H1 (cell line): Measurements from ENCODE around the gene TMEM51. TPM values are rescaled to one million over a fixed set of nuclear protein-coding genes. Genes with fewer than 3 reads are reported as not detected.

Experiments used
- CTCF ChIA-PET: fragments of 300-600 bp; sonication (Branson Sonifier 250); formaldehyde crosslinking; loops from one replicate; lab custom pipeline; 2021; ENCODE audit not compliant: partially characterized antibody; lab: Charles Lee
- POLR2A ChIA-PET: fragments of 300-600 bp; sonication (Branson Sonifier 250); formaldehyde crosslinking; loops from one replicate; lab custom pipeline; 2021; ENCODE audit warnings: inconsistent platforms; ENCODE audit not compliant: partially characterized antibody; lab: Charles Lee
- DNase-seq, 2 experiments: peaks; one replicate each; pipeline versions ENCODE4 v3.0.0 to v3.0.0-alpha.2; 2010 to 2022; ENCODE audit warnings: low spot score in 2 of 2, low read depth in 1 of 2, mixed read lengths in 1 of 2
- FAIRE-seq: peaks from 2 replicates; lab custom pipeline; 2011; peaks lifted over from hg19 to GRCh38; lab: Jason Lieb, UNC
- H2AFZ ChIP-seq: 2 replicates; pipeline ENCODE4 v1.8.1; 2012; ENCODE audit warnings: low read length, inconsistent platforms
- H2AK5ac ChIP-seq: 2 replicates; pipeline ENCODE4 v1.6.1; 2013; ENCODE audit warnings: low read depth, low read length
- H2BK120ac ChIP-seq: replicated peaks from 2 replicates; pipeline ENCODE3; 2013; ENCODE audit warnings: low read depth, low read length, inconsistent platforms
- H2BK12ac ChIP-seq: 2 replicates; pipeline ENCODE4 v1.6.1; 2013; ENCODE audit warnings: low read depth, low read length
- H2BK15ac ChIP-seq: 2 replicates; pipeline ENCODE4 v1.6.1; 2013; ENCODE audit warnings: low read length
- H2BK20ac ChIP-seq: 2 replicates; pipeline ENCODE4 v1.6.1; 2013; ENCODE audit warnings: low read length
- H2BK5ac ChIP-seq: 2 replicates; pipeline ENCODE4 v1.6.1; 2013; ENCODE audit warnings: low read depth, low read length
- H3K14ac ChIP-seq: 2 replicates; pipeline ENCODE4 v1.6.1; 2013; ENCODE audit warnings: inconsistent platforms; ENCODE audit not compliant: insufficient read length
- H3K18ac ChIP-seq: 2 replicates; pipeline ENCODE4 v1.6.1; 2013; ENCODE audit warnings: low read length; ENCODE audit errors: extremely low read depth
- H3K23ac ChIP-seq: 2 replicates; pipeline ENCODE4 v1.6.1; 2013; ENCODE audit warnings: inconsistent platforms; ENCODE audit not compliant: insufficient read length
- H3K23me2 ChIP-seq: 2 replicates; pipeline ENCODE4 v1.6.1; 2013; ENCODE audit warnings: low read depth, low read length
- H3K27ac ChIP-seq: 2 replicates; pipeline ENCODE4 v1.6.1; 2011; ENCODE audit warnings: low read depth, low read length, inconsistent platforms
- H3K27me3 ChIP-seq, 4 experiments: replicated peaks in 1 of 4; 1 replicate in 1 of 4; 2 replicates in 3 of 4; pipeline versions ENCODE4 v1.6.1 to v1.8.1; 2011 to 2013; ENCODE audit warnings: low read length in 3 of 4, mild to moderate bottlenecking in 3 of 4, inconsistent platforms in 2 of 4, mixed read lengths in 2 of 4, moderate library complexity in 1 of 4; ENCODE audit not compliant: control insufficient read depth in 3 of 4, insufficient read depth in 3 of 4; ENCODE audit errors: extremely low read depth in 1 of 4
- H3K36me3 ChIP-seq, 4 experiments: 2 replicates each; pipeline versions ENCODE4 v1.6.1 to v1.8.1; 2011 to 2013; ENCODE audit warnings: mild to moderate bottlenecking in 4 of 4, low read length in 3 of 4, moderate library complexity in 2 of 4, control low read depth in 1 of 4, inconsistent platforms in 1 of 4; ENCODE audit not compliant: insufficient read depth in 4 of 4, control insufficient read depth in 2 of 4
- H3K4ac ChIP-seq: replicated peaks from 2 replicates; pipeline ENCODE3; 2013; ENCODE audit warnings: low read length, low read depth, mixed read lengths, inconsistent platforms; ENCODE audit not compliant: insufficient read length
- H3K4me1 ChIP-seq, 4 experiments: replicated peaks in 1 of 4; 1 replicate in 1 of 4; 2 replicates in 3 of 4; pipeline versions ENCODE4 v1.6.1 to v1.8.1; 2011 to 2013; ENCODE audit warnings: low read length in 3 of 4, inconsistent platforms in 2 of 4, mixed read lengths in 1 of 4; ENCODE audit not compliant: insufficient read depth in 4 of 4, control insufficient read depth in 3 of 4
- H3K4me2 ChIP-seq, 2 experiments: 2 replicates each; pipeline versions ENCODE4 v1.6.1 to v1.8.1; 2011 to 2013; ENCODE audit warnings: low read depth in 2 of 2, low read length in 2 of 2, control low read depth in 1 of 2, inconsistent platforms in 1 of 2, mild to moderate bottlenecking in 1 of 2; ENCODE audit not compliant: insufficient read depth in 1 of 2
- H3K4me3 ChIP-seq, 4 experiments: fragments of 200-600, 300-600 bp in 1 of 4; sonication (generic), shearing (Covaris generic), sonication (Bioruptor Twin) in 1 of 4; 2 replicates each; pipeline versions ENCODE4 v1.5.1 to v1.8.1; 2011 to 2016; ENCODE audit warnings: low read length in 4 of 4, low read depth in 3 of 4, control low read depth in 2 of 4, inconsistent platforms in 2 of 4, mild to moderate bottlenecking in 2 of 4, mixed read lengths in 1 of 4, moderate library complexity in 1 of 4; ENCODE audit not compliant: insufficient read depth in 2 of 4; ENCODE audit errors: extremely low read depth in 1 of 4
- H3K56ac ChIP-seq: replicated peaks from 2 replicates; pipeline ENCODE3; 2013; ENCODE audit warnings: low read depth, mild to moderate bottlenecking, mixed read lengths, low read length, inconsistent platforms; ENCODE audit not compliant: insufficient read length
- H3K79me1 ChIP-seq: 2 replicates; pipeline ENCODE4 v1.6.1; 2013; ENCODE audit warnings: low read depth, low read length, control low read depth
- H3K79me2 ChIP-seq, 2 experiments: 2 replicates each; pipeline versions ENCODE4 v1.6.1 to v1.8.1; 2012 to 2013; ENCODE audit warnings: low read length in 2 of 2, mild to moderate bottlenecking in 2 of 2, inconsistent platforms in 1 of 2; ENCODE audit not compliant: insufficient read depth in 2 of 2, control insufficient read depth in 1 of 2
- H3K9ac ChIP-seq, 4 experiments: replicated peaks in 1 of 4; 1 replicate in 1 of 4; 2 replicates in 3 of 4; pipeline versions ENCODE4 v1.6.1 to v1.8.1; 2011 to 2013; ENCODE audit warnings: low read depth in 3 of 4, low read length in 3 of 4, control low read depth in 2 of 4, mild to moderate bottlenecking in 2 of 4, moderate library complexity in 2 of 4, inconsistent platforms in 1 of 4; ENCODE audit errors: extremely low read depth in 1 of 4
- H3K9me3 ChIP-seq, 2 experiments: 2 replicates each; pipeline versions ENCODE4 v1.6.1 to v1.8.1; 2012 to 2013; ENCODE audit warnings: mild to moderate bottlenecking in 2 of 2, moderate library complexity in 2 of 2, control low read depth in 1 of 2, inconsistent platforms in 1 of 2, low read depth in 1 of 2, low read length in 1 of 2, mixed read lengths in 1 of 2; ENCODE audit not compliant: insufficient read depth in 2 of 2
- H4K20me1 ChIP-seq, 2 experiments: replicated peaks in 1 of 2; 2 replicates each; pipeline versions ENCODE3 to v1.8.1; 2011 to 2013; ENCODE audit warnings: inconsistent platforms in 2 of 2, low read length in 2 of 2, mild to moderate bottlenecking in 1 of 2; ENCODE audit not compliant: insufficient read depth in 2 of 2, control insufficient read depth in 1 of 2
- H4K5ac ChIP-seq: 2 replicates; pipeline ENCODE4 v1.6.1; 2013; ENCODE audit warnings: low read length, low read depth, mixed read lengths, inconsistent platforms; ENCODE audit not compliant: insufficient read length
- H4K8ac ChIP-seq: 2 replicates; pipeline ENCODE4 v1.8.0; 2013; ENCODE audit warnings: mild to moderate bottlenecking, moderate library complexity, low read length, inconsistent platforms; ENCODE audit not compliant: insufficient read depth; ENCODE audit errors: extremely low read depth
- H4K91ac ChIP-seq: replicated peaks from 2 replicates; pipeline ENCODE3; 2013; ENCODE audit warnings: low read length, mixed read lengths, inconsistent platforms; ENCODE audit not compliant: insufficient read length
- BACH1 ChIP-seq: IDR thresholded peaks from 2 replicates; pipeline ENCODE4 v1.6.1; 2012; ENCODE audit warnings: low read length, improper control_type of control experiment
- HDAC6 ChIP-seq: IDR thresholded peaks from one replicate; pipeline ENCODE4 v1.7.1; 2012; ENCODE audit warnings: low read depth, mild to moderate bottlenecking, inconsistent platforms, low read length, moderate library complexity
- KDM1A ChIP-seq: fragments of 200-600, 300-600 bp; sonication (generic); IDR thresholded peaks from 2 replicates; pipeline ENCODE4 v1.7.1; 2016; ENCODE audit warnings: mild to moderate bottlenecking, low read length, borderline replicate concordance
- KDM4A ChIP-seq: IDR thresholded peaks from one replicate; pipeline ENCODE4 v1.7.1; 2012; ENCODE audit warnings: low read depth, mild to moderate bottlenecking, moderate library complexity, low read length, inconsistent platforms; ENCODE audit not compliant: severe bottlenecking
- NRF1 ChIP-seq: IDR thresholded peaks from 2 replicates; pipeline ENCODE4 v1.6.1; 2011; ENCODE audit warnings: mild to moderate bottlenecking, low read depth, low read length, improper control_type of control experiment
- SAP30 ChIP-seq: fragments of 300-600 bp; sonication (generic); IDR thresholded peaks from 2 replicates; pipeline ENCODE4 v1.7.1; 2012; ENCODE audit warnings: low read length, moderate library complexity, mild to moderate bottlenecking, inconsistent platforms; ENCODE audit not compliant: insufficient read depth, insufficient replicate concordance
- SP2 ChIP-seq: IDR thresholded peaks from 2 replicates; pipeline ENCODE4 v1.6.1; 2012; ENCODE audit warnings: mild to moderate bottlenecking, low read length, inconsistent platforms
- SP4 ChIP-seq: IDR thresholded peaks from 2 replicates; pipeline ENCODE4 v1.6.1; 2012; ENCODE audit warnings: low read length, inconsistent platforms
- WGBS, 2 experiments: shearing (Covaris generic) in 1 of 2; methylation state at CpG; one replicate each; pipeline versions ENCODE4 v1.1.6 to v1.1.7; 2013 to 2015; ENCODE audit warnings: low lambda C conversion rate in 2 of 2, mixed read lengths in 2 of 2, inconsistent platforms in 1 of 2, low coverage in 1 of 2, missing lambda C conversion rate in 1 of 2; ENCODE audit not compliant: insufficient replicate concordance in 2 of 2, insufficient coverage in 1 of 2, insufficient read length in 1 of 2; ENCODE audit errors: extremely low coverage in 1 of 2, missing lambda C conversion rate in 1 of 2; 5-methylcytosine and 5-hydroxymethylcytosine counted together
- polyA plus RNA-seq, 7 experiments: library from polyadenylated mRNA; depleted of rRNA in 3 of 7; stranded (reverse) in 5 of 7; unstranded in 2 of 7; fragments of >200 nt in 5 of 7; fragments of 200-250 nt in 2 of 7; gene quantifications; 1 replicate in 5 of 7; 2 replicates in 1 of 7; 4 replicates in 1 of 7; pipeline versions ENCODE4 v1.2.1 to v1.2.3, GENCODE V29; 2011 to 2013; ENCODE audit warnings: missing spikeins in 2 of 7, mixed read lengths in 2 of 7
- total RNA-seq: library from RNA; stranded (reverse); fragmentation: NEBNext Ultra II Directional; extraction: Animal tissue kit (Norgen Biotek cat#: 25700); gene quantifications from 2 replicates; pipeline ENCODE4 v1.2.1, GENCODE V29; 2021
- TF ChIP-seq, protein P1 (sequence below), 3 experiments: IDR thresholded peaks; 1 replicate in 2 of 3; 2 replicates in 1 of 3; pipeline versions ENCODE4 v1.5.1 to v1.6.1; 2011; ENCODE audit warnings: low read length in 3 of 3, mild to moderate bottlenecking in 3 of 3, inconsistent platforms in 2 of 3, low read depth in 1 of 3, moderate library complexity in 1 of 3; ENCODE audit not compliant: insufficient read depth in 1 of 3; ENCODE audit errors: control extremely low read depth in 1 of 3

The TMEM51 gene
- total and polyA plus RNA-seq, 2 of the 8 experiments (the other 6 are each of a cell fraction or from before 2014, with no cell fraction given) = 9.9 to 10.7 TPM

DNA sequence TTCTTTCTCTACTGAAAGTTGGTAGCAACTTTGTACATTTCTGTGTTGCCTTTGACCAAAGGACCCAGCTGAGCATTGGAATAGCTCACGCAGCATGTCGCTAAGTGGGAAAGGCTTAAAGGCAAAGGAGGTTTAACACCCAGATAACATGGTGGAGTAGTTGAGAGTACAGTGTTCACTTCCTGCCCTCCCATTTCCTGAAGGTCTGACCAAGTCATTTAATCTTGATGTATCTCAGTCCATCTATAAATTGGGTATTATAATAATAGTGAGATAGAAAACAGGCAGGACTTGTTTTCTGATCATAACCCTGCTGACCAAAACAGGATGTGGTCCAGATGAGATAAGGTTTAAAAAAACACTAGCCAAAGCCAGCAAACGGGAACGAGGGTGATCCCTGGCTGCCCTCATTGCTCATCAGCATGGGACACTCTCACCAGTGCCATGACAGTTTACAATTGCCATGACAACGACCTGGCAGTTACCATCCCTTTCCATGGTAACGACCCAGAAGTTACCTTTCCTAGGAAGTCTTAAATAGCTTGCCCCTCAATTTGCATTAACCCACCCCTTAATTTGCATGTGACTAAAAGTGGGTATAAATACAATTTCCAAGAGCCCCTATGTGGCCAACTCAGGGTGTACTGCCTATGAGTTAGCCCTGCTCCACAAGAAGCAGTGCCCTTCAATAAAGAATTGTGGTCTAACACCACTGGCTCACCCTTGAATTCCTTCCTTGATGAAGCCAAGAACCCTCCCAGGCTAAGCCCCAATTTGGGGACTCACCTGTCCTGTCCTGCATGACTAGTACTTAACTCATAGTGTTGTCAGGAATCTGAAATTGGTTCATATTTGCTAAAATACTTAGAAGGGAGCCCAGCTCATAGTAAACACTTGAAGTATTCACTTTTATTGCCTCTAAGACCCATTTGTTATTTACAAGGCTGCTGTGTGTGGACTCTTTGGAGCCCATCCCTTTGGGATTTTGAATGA is 65.0 kb downstream of the TMEM51 start:
- Histone ChIP-seq H3K36me3 (peaks cover 6 to 13% (median 9%) of the 10 kb centered on the region in 4 experiments; a peak in 5 of 8 replicates), H4K5ac (no peak overlapping the region), H3K9me3 (peaks cover 8% of the 10 kb centered on the region in 2 experiments; a peak in 2 of 4 replicates), H3K4ac (no peak overlapping the region), H3K27ac (no peak overlapping the region), H2BK5ac (no peak overlapping the region), H3K56ac (no peak overlapping the region), H4K91ac (no peak overlapping the region), H4K8ac (no peak overlapping the region), H2BK120ac (no peak overlapping the region), H3K9ac (no peak overlapping the region), H3K27me3 (no peaks in the 10 kb centered on the region), H2AK5ac (no peak overlapping the region), H3K79me2 (no peaks in the 10 kb centered on the region), H4K20me1 (no peaks in the 10 kb centered on the region), H2BK12ac (no peak overlapping the region), H3K4me1 (peaks cover 0 to 5% (median 0%) of the 10 kb centered on the region in 4 experiments; a peak in 4 of 7 replicates), H3K14ac (no peak overlapping the region), H3K23ac (no peak overlapping the region), H3K23me2 (peaks cover 2% of the 10 kb centered on the region; the same call in 1 of the 2 replicates), H3K4me3 (no peak overlapping the region), H3K79me1 (no peaks in the 10 kb centered on the region), H2BK15ac (no peak overlapping the region), H3K4me2 (no peak overlapping the region), H2AFZ (no peak overlapping the region), H2BK20ac (no peak overlapping the region), H3K18ac (no peak overlapping the region)
- CTCF ChIA-PET = interaction anchor here (0.6 to 0.9 kb wide), 2 partner anchors 9 to 62 kb away, joined by 3 read pairs; no protein-coding TSS in a partner anchor
- POLR2A ChIA-PET = no interaction called here
- DNase-seq (no peak), FAIRE-seq (no peak)
- TF ChIP-seq SP4 (no peak), NRF1 (no peak), SP2 (no peak), KDM4A (no peak), SAP30 (no peak), HDAC6 (no peak), BACH1 (no peak), KDM1A (no peak)
- TF ChIP-seq, protein P1, sequence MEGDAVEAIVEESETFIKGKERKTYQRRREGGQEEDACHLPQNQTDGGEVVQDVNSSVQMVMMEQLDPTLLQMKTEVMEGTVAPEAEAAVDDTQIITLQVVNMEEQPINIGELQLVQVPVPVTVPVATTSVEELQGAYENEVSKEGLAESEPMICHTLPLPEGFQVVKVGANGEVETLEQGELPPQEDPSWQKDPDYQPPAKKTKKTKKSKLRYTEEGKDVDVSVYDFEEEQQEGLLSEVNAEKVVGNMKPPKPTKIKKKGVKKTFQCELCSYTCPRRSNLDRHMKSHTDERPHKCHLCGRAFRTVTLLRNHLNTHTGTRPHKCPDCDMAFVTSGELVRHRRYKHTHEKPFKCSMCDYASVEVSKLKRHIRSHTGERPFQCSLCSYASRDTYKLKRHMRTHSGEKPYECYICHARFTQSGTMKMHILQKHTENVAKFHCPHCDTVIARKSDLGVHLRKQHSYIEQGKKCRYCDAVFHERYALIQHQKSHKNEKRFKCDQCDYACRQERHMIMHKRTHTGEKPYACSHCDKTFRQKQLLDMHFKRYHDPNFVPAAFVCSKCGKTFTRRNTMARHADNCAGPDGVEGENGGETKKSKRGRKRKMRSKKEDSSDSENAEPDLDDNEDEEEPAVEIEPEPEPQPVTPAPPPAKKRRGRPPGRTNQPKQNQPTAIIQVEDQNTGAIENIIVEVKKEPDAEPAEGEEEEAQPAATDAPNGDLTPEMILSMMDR (IDR thresholded peaks at IDR 0.05; ENCODE audit: control extremely low read depth in 1 of 3, insufficient read depth in 1 of 3, low read depth in 1 of 3, low read length in 3 of 3) = no peak
- WGBS, 2 experiments = 92% methylated on average over 6 of the region's 6 CpGs; no CpG with 5 or more reads in 1 of the 2 experiments
